Measurements from ENCODE around the gene CHST10.

The CHST10 gene

GRCh38 chr2:100412881-100413321 lies 4.6 kb downstream of the CHST10 start:
- H3K27me3 ChIP-seq (replicated peaks; ENCODE audit: control insufficient read depth, insufficient read depth, low read length), result no peaks in the 10 kb centered on the region
- no peak overlapping the region for H3K4me3 ChIP-seq (replicated peaks; ENCODE audit: low read depth, low read length)
- peaks cover 2% of the 10 kb centered on the region; the same call in 1 of the 2 replicates for H3K36me3 ChIP-seq (ENCODE audit: control insufficient read depth, insufficient read depth, low read length)
- no peak for TF ChIP-seq CTCF (IDR thresholded peaks at IDR 0.05; ENCODE audit: insufficient read depth, low read length, poor library complexity, severe bottlenecking)
- DNase-seq (ENCODE audit: extremely low read depth, insufficient read length), result no peak

GRCh38 chr2:100412466-100412865 lies 5.0 kb downstream of the CHST10 start:
- no peak for DNase-seq (ENCODE audit: extremely low read depth, insufficient read length)
- H3K27me3 ChIP-seq (replicated peaks; ENCODE audit: control insufficient read depth, insufficient read depth, low read length), result no peaks in the 10 kb centered on the region
- TF ChIP-seq CTCF (IDR thresholded peaks at IDR 0.05; ENCODE audit: insufficient read depth, low read length, poor library complexity, severe bottlenecking), result no peak
- no peak overlapping the region for H3K4me3 ChIP-seq (replicated peaks; ENCODE audit: low read depth, low read length)
- peaks cover 2% of the 10 kb centered on the region; the same call in 1 of the 2 replicates for H3K36me3 ChIP-seq (ENCODE audit: control insufficient read depth, insufficient read depth, low read length)

- no peak for TF ChIP-seq CTCF (IDR thresholded peaks at IDR 0.05; ENCODE audit: insufficient read depth, low read length, poor library complexity, severe bottlenecking)
- peaks cover 5% of the 10 kb centered on the region for H3K36me3 ChIP-seq (ENCODE audit: control insufficient read depth, insufficient read depth, low read length)
Measured at GRCh38 chr2:100411841-100412292, 5.6 kb downstream of the CHST10 start.

GRCh38 chr2:100409975-100410647 lies 7.4 kb downstream of the CHST10 start:
- Histone ChIP-seq H3K4me3 (replicated peaks; ENCODE audit: low read depth, low read length) (no peak overlapping the region), H3K27me3 (replicated peaks; ENCODE audit: control insufficient read depth, insufficient read depth, low read length) (no peaks in the 10 kb centered on the region), H3K36me3 (ENCODE audit: control insufficient read depth, insufficient read depth, low read length) (peaks cover 14% of the 10 kb centered on the region)
- TF ChIP-seq CTCF (IDR thresholded peaks at IDR 0.05; ENCODE audit: insufficient read depth, low read length, poor library complexity, severe bottlenecking), result no peak
- no peak for DNase-seq (ENCODE audit: extremely low read depth, insufficient read length)

More at GRCh38 chr2:100411841-100412292, 5.6 kb downstream of the CHST10 start:
- Histone ChIP-seq H3K27me3 (replicated peaks; ENCODE audit: control insufficient read depth, insufficient read depth, low read length) (no peaks in the 10 kb centered on the region), H3K4me3 (replicated peaks; ENCODE audit: low read depth, low read length) (no peak overlapping the region)
- no peak for DNase-seq (ENCODE audit: extremely low read depth, insufficient read length)

- no peak overlapping the region for H3K4me3 ChIP-seq (replicated peaks; ENCODE audit: low read depth, low read length)
- no peak for TF ChIP-seq CTCF (IDR thresholded peaks at IDR 0.05; ENCODE audit: insufficient read depth, low read length, poor library complexity, severe bottlenecking)
- H3K36me3 ChIP-seq (ENCODE audit: control insufficient read depth, insufficient read depth, low read length), result peaks cover 14% of the 10 kb centered on the region
- DNase-seq (ENCODE audit: extremely low read depth, insufficient read length), result no peak
- no peaks in the 10 kb centered on the region for H3K27me3 ChIP-seq (replicated peaks; ENCODE audit: control insufficient read depth, insufficient read depth, low read length)
Measured at GRCh38 chr2:100409461-100409860, 8.0 kb downstream of the CHST10 start.

All from GM06990 (cell line).